ENCODE results near the gene SLC20A1.

GRCh38 chr2:112694182-112694581 is 48.4 kb downstream of the SLC20A1 start:
- TF ChIP-seq EZH2 (IDR thresholded peaks at IDR 0.05; ENCODE audit: borderline replicate concordance, low read length): no peak
- no peak for TF ChIP-seq CTCF (IDR thresholded peaks at IDR 0.05; ENCODE audit: low read length)

Measured in OCI-LY1 (cell line).